CD14-positive monocyte (primary cell): ENCODE data around the gene DYNC1H1. TPM values are rescaled to one million over a fixed set of nuclear protein-coding genes. Genes with fewer than 3 reads are reported as not detected.

Experiments used
- DNase-seq, 3 donors: peaks; one replicate each; pipeline ENCODE4 v3.0.0-alpha.2; 2011 to 2022
- H2AFZ ChIP-seq: 2 replicates; pipeline ENCODE4 v1.6.0; 2012; ENCODE audit warnings: mild to moderate bottlenecking, low read depth, low read length, inconsistent platforms; ENCODE audit not compliant: insufficient read depth, poor library complexity, severe bottlenecking
- H3K27ac ChIP-seq, 2 donors: 1 replicate in 1 of 2; 2 replicates in 1 of 2; pipeline ENCODE4 v1.5.1; 2012 to 2013; ENCODE audit warnings: low read length in 2 of 2, control low read depth in 1 of 2, inconsistent platforms in 1 of 2, low read depth in 1 of 2, mild to moderate bottlenecking in 1 of 2
- H3K27me3 ChIP-seq, 2 donors: one replicate each; pipeline versions ENCODE4 v1.6.0 to v1.6.1; 2011 to 2013; ENCODE audit warnings: low read length in 2 of 2; ENCODE audit not compliant: control insufficient read depth in 2 of 2, insufficient read depth in 2 of 2
- H3K36me3 ChIP-seq, 2 donors: replicated peaks in 1 of 2; 1 replicate in 1 of 2; 2 replicates in 1 of 2; pipeline versions ENCODE4 v1.5.1 to v1.6.1; 2012 to 2013; ENCODE audit warnings: low read length in 2 of 2, control low read depth in 1 of 2, inconsistent platforms in 1 of 2, mild to moderate bottlenecking in 1 of 2; ENCODE audit not compliant: insufficient read depth in 2 of 2, control insufficient read depth in 1 of 2
- H3K4me1 ChIP-seq, 2 donors: 1 replicate in 1 of 2; 2 replicates in 1 of 2; pipeline versions ENCODE4 v1.5.1 to v1.6.1; 2012 to 2013; ENCODE audit warnings: low read length in 2 of 2, control low read depth in 1 of 2, inconsistent platforms in 1 of 2, mild to moderate bottlenecking in 1 of 2, moderate library complexity in 1 of 2; ENCODE audit not compliant: insufficient read depth in 2 of 2, control insufficient read depth in 1 of 2
- H3K4me2 ChIP-seq: replicated peaks from 2 replicates; pipeline ENCODE3; 2012; ENCODE audit warnings: low read length, moderate library complexity, mild to moderate bottlenecking; ENCODE audit not compliant: poor library complexity, severe bottlenecking; ENCODE audit errors: extremely low read depth
- H3K4me3 ChIP-seq, 3 experiments: fragments of 200-600 bp in 1 of 3; sonication (generic) in 1 of 3; replicated peaks in 1 of 3; 1 replicate in 2 of 3; 2 replicates in 1 of 3; pipeline ENCODE4 v1.5.1; 2011 to 2013; ENCODE audit warnings: low read length in 3 of 3, mild to moderate bottlenecking in 3 of 3, control low read depth in 2 of 3, low read depth in 2 of 3, inconsistent platforms in 1 of 3, moderate library complexity in 1 of 3
- H3K79me2 ChIP-seq: 2 replicates; pipeline ENCODE4 v1.6.0; 2012; ENCODE audit warnings: mild to moderate bottlenecking, control low read depth, inconsistent platforms, low read length, moderate library complexity; ENCODE audit not compliant: insufficient read depth
- H3K9ac ChIP-seq: 2 replicates; pipeline ENCODE4 v1.6.0; 2017; ENCODE audit warnings: low read length, mild to moderate bottlenecking; ENCODE audit not compliant: insufficient read depth, poor library complexity, severe bottlenecking
- H3K9me3 ChIP-seq, 2 donors: replicated peaks in 1 of 2; 1 replicate in 1 of 2; 2 replicates in 1 of 2; pipeline versions ENCODE4 v1.5.1 to v1.6.1; 2012 to 2013; ENCODE audit warnings: low read length in 2 of 2, control low read depth in 1 of 2; ENCODE audit not compliant: control insufficient read depth in 1 of 2, insufficient read depth in 1 of 2
- H4K20me1 ChIP-seq: 2 replicates; pipeline ENCODE4 v1.6.0; 2012; ENCODE audit warnings: mild to moderate bottlenecking, low read length, control low read depth, moderate library complexity; ENCODE audit not compliant: insufficient read depth
- H3K27ac Mint-ChIP-seq, 7 donors: one replicate each; pipeline ENCODE4 v1.8.0; 2020; ENCODE audit warnings: mild to moderate bottlenecking in 7 of 7, mixed read lengths in 7 of 7, moderate library complexity in 6 of 7, inconsistent platforms in 2 of 7
- H3K27me3 Mint-ChIP-seq, 3 donors: one replicate each; pipeline ENCODE4 v1.8.0; 2021 to 2022; ENCODE audit warnings: low read depth in 3 of 3, mild to moderate bottlenecking in 3 of 3, mixed read lengths in 3 of 3, moderate library complexity in 3 of 3, inconsistent platforms in 1 of 3
- H3K36me3 Mint-ChIP-seq, 2 donors: one replicate each; pipeline ENCODE4 v1.8.0; 2020; ENCODE audit warnings: mixed read lengths in 2 of 2, inconsistent platforms in 1 of 2, mild to moderate bottlenecking in 1 of 2
- H3K4me1 Mint-ChIP-seq: one replicate; pipeline ENCODE4 v1.8.0; 2020; ENCODE audit warnings: mild to moderate bottlenecking, mixed read lengths
- H3K4me3 Mint-ChIP-seq, 2 donors: one replicate each; pipeline ENCODE4 v1.8.0; 2020; ENCODE audit warnings: mild to moderate bottlenecking in 2 of 2, mixed read lengths in 2 of 2, moderate library complexity in 1 of 2
- H3K9me3 Mint-ChIP-seq, 7 donors: one replicate each; pipeline ENCODE4 v1.8.0; 2020 to 2022; ENCODE audit warnings: mixed read lengths in 7 of 7, mild to moderate bottlenecking in 6 of 7, moderate library complexity in 6 of 7, inconsistent platforms in 2 of 7
- CTCF ChIP-seq: fragments of 200-600 bp; IDR thresholded peaks from one replicate; pipeline ENCODE4 v1.8.0; 2022; ENCODE audit warnings: antibody characterized with exemption, mild to moderate bottlenecking
- WGBS: methylation state at CpG from one replicate; pipeline ENCODE4 v1.1.5; 2013; ENCODE audit warnings: missing lambda C conversion rate; ENCODE audit not compliant: insufficient coverage; 5-methylcytosine and 5-hydroxymethylcytosine counted together
- intact Hi-C, 2 donors: fragments of 100-400 bp; cut with micrococcal nuclease; formaldehyde crosslinking; loops; one replicate each; pipeline versions ENCODE4 v1.15.0 to v1.15.1; 2023
- polyA plus RNA-seq, 3 donors: library from polyadenylated mRNA; depleted of rRNA in 1 of 3; unstranded in 2 of 3; stranded (reverse) in 1 of 3; fragments of 300-500 nt in 2 of 3; fragments of >200 nt in 1 of 3; fragmentation: Illumina TruSeq in 2 of 3; gene quantifications; 1 replicate in 2 of 3; 2 replicates in 1 of 3; pipeline ENCODE4 v1.2.3, GENCODE V29; 2012 to 2021

DYNC1H1 gene
- polyA plus RNA-seq, 3 donors: 14.7 to 87.3 (median 23.6) TPM

- Histone ChIP-seq H3K27me3 (no peaks in the 10 kb centered on the region), H3K27ac (no peak overlapping the region), H3K36me3 (peaks cover 88 to 100% of the 10 kb centered on the region in 2 donors), H3K4me2 (no peak overlapping the region), H3K79me2 (peaks cover 6% of the 10 kb centered on the region), H3K9me3 (no peaks in the 10 kb centered on the region), H3K4me3 (no peak overlapping the region), H3K4me1 (no peaks in the 10 kb centered on the region), H4K20me1 (peaks cover 22% of the 10 kb centered on the region), H2AFZ (no peak overlapping the region), H3K9ac (no peak overlapping the region)
- Mint-ChIP-seq H3K27me3 (no peaks in the 10 kb centered on the region), H3K4me1 (no peaks in the 10 kb centered on the region), H3K9me3 (no peaks in the 10 kb centered on the region), H3K36me3 (peaks cover 89 to 99% of the 10 kb centered on the region in 2 donors), H3K4me3 (no peak overlapping the region), H3K27ac (no peak overlapping the region)
- intact Hi-C loops: no loop called here
- WGBS: 100% methylated on average over 11 of the region's 12 CpGs
- no peak for TF ChIP-seq CTCF
- no peak for DNase-seq
These were observed 36.5 kb downstream of the DYNC1H1 start for GRCh38 chr14:102000902-102001301.

- Histone ChIP-seq H2AFZ (no peak overlapping the region), H3K79me2 (no peaks in the 10 kb centered on the region), H3K4me1 (no peaks in the 10 kb centered on the region), H3K9me3 (no peaks in the 10 kb centered on the region), H3K36me3 (peaks cover 94 to 100% of the 10 kb centered on the region in 2 donors), H3K27me3 (no peaks in the 10 kb centered on the region), H3K4me3 (no peak overlapping the region), H3K4me2 (no peak overlapping the region), H4K20me1 (peaks cover 5% of the 10 kb centered on the region), H3K9ac (no peak overlapping the region), H3K27ac (no peak overlapping the region)
- H3K27ac Mint-ChIP-seq: peak overlapping the region in 1 of 7 donors; percentile 26
- H3K4me1 Mint-ChIP-seq: no peaks in the 10 kb centered on the region
- peaks cover 92 to 99% of the 10 kb centered on the region in 2 donors for H3K36me3 Mint-ChIP-seq
- TF ChIP-seq CTCF: no peak
- H3K4me3 Mint-ChIP-seq: no peak overlapping the region
- H3K9me3 Mint-ChIP-seq: no peaks in the 10 kb centered on the region
- peaks cover 0 to 2% (median 0%) of the 10 kb centered on the region in 3 donors for H3K27me3 Mint-ChIP-seq
- whole genome bisulfite sequencing: 100% methylated on average over 3 of the region's 9 CpGs
- intact Hi-C loops: no loop called here
- no peak for DNase-seq
These were observed 41.0 kb downstream of the DYNC1H1 start for GRCh38 chr14:102005336-102005735.
